ENCODE results near the gene CPB1. TPM values are rescaled to one million over a fixed set of nuclear protein-coding genes. Genes with fewer than 3 reads are reported as not detected.

The CPB1 gene
- total RNA-seq, 1 donor from 2014 or later: not detected

- Mint-ChIP-seq H3K4me1 (no peaks in the 10 kb centered on the region), H3K9me3 (no peaks in the 10 kb centered on the region), H3K27me3 (peaks cover 16% of the 10 kb centered on the region), H3K27ac (no peak overlapping the region), H3K36me3 (ENCODE audit: low read depth) (no peaks in the 10 kb centered on the region), H3K4me3 (no peak overlapping the region)
- CTCF ChIA-PET: no interaction called here
- POLR2A ChIA-PET: no interaction called here
- ATAC-seq (ENCODE audit: low read depth) (no peak), DNase-seq (no peak)
- intact Hi-C loops (cut with micrococcal nuclease): no loop called here
- TF ChIP-seq CTCF (IDR thresholded peaks at IDR 0.05): no peak
These were observed 75.4 kb downstream of the CPB1 start for GRCh38 chr3:148903022-148903442.

- POLR2A ChIA-PET: no interaction called here
- no peak for TF ChIP-seq CTCF (IDR thresholded peaks at IDR 0.05)
- H3K36me3 Mint-ChIP-seq (ENCODE audit: low read depth): no peaks in the 10 kb centered on the region
- no peaks in the 10 kb centered on the region for H3K9me3 Mint-ChIP-seq
- peaks cover 19% of the 10 kb centered on the region for H3K27me3 Mint-ChIP-seq
- CTCF ChIA-PET: no interaction called here
- DNase-seq (no peak), ATAC-seq (ENCODE audit: low read depth) (no peak)
- no peak overlapping the region for H3K27ac Mint-ChIP-seq
- no peak overlapping the region for H3K4me3 Mint-ChIP-seq
- H3K4me1 Mint-ChIP-seq: no peaks in the 10 kb centered on the region
- intact Hi-C loops (cut with micrococcal nuclease): no loop called here
These were observed 76.3 kb downstream of the CPB1 start for GRCh38 chr3:148903941-148904340.

GRCh38 chr3:148906667-148907066 lies 79.1 kb downstream of the CPB1 start:
- ChIA-PET CTCF (no interaction called here), POLR2A (no interaction called here)
- TF ChIP-seq CTCF (IDR thresholded peaks at IDR 0.05): no peak
- H3K27me3 Mint-ChIP-seq: peaks cover 15% of the 10 kb centered on the region
- no peak for ATAC-seq (ENCODE audit: low read depth)
- intact Hi-C loops (cut with micrococcal nuclease): no loop called here
- no peak overlapping the region for H3K27ac Mint-ChIP-seq
- H3K4me1 Mint-ChIP-seq: no peaks in the 10 kb centered on the region
- no peak overlapping the region for H3K4me3 Mint-ChIP-seq
- H3K9me3 Mint-ChIP-seq: no peaks in the 10 kb centered on the region
- DNase-seq: no peak
- H3K36me3 Mint-ChIP-seq (ENCODE audit: low read depth): no peaks in the 10 kb centered on the region

Other genes with a start within 250 kb of the CPB1 start
- not detected in 2 replicates for gene AGTR1, start 129.9 kb upstream of the CPB1 start, total RNA-seq
- not detected in 2 replicates for gene CPA3, start 37.5 kb downstream of the CPB1 start, total RNA-seq
- 20.2 and 21.8 TPM in 2 replicates for gene GYG1, start 163.7 kb downstream of the CPB1 start, total RNA-seq